Psoas muscle (tissue), 8 donors: ENCODE results near the gene CALCOCO1. TPM values are rescaled to one million over a fixed set of nuclear protein-coding genes. Genes with fewer than 3 reads are reported as not detected.
A peak's percentile ranks its signal among the peaks of the same experiment; 100 is the strongest.

Experiments used
- ATAC-seq, 4 donors: fragments of 200-7000 bp; cut with Tn5 transposase; one replicate each; pipeline ENCODE4 v1.9.1; 2020; ENCODE audit warnings: moderate library complexity in 3 of 4, mild to moderate bottlenecking in 2 of 4
- DNase-seq, 2 donors: peaks; one replicate each; pipeline ENCODE4 v3.0.0-alpha.2; 2020
- H3K27ac ChIP-seq: fragments of 200-600 bp; one replicate; pipeline ENCODE4 v1.8.0; 2022
- H3K27me3 ChIP-seq, 3 donors: fragments of 200-600 bp in 1 of 3; one replicate each; pipeline versions ENCODE4 v1.6.1 to v1.8.0; 2013 to 2022; ENCODE audit warnings: low read length in 2 of 3, mild to moderate bottlenecking in 2 of 3, moderate library complexity in 1 of 3; ENCODE audit not compliant: insufficient read depth in 3 of 3
- H3K36me3 ChIP-seq, 2 donors: fragments of 200-600 bp in 1 of 2; one replicate each; pipeline versions ENCODE4 v1.6.1 to v1.8.0; 2013 to 2022; ENCODE audit warnings: low read depth in 1 of 2, mild to moderate bottlenecking in 1 of 2, moderate library complexity in 1 of 2; ENCODE audit not compliant: insufficient read depth in 1 of 2
- H3K4me1 ChIP-seq: fragments of 200-600 bp; one replicate; pipeline ENCODE4 v1.8.0; 2022
- H3K4me3 ChIP-seq: fragments of 200-600 bp; one replicate; pipeline ENCODE4 v1.8.0; 2022; ENCODE audit warnings: mild to moderate bottlenecking
- H3K9me3 ChIP-seq: fragments of 200-600 bp; one replicate; pipeline ENCODE4 v1.8.0; 2022
- CTCF ChIP-seq: fragments of 200-600 bp; IDR thresholded peaks from one replicate; pipeline ENCODE4 v1.8.0; 2022; ENCODE audit warnings: antibody characterized with exemption
- WGBS, 3 donors: extraction: QIAGEN DNeasy Blood & Tissue Kit; methylation state at CpG; one replicate each; pipeline versions ENCODE4 v1.1.6 to v1.1.7; 2013; 5-methylcytosine and 5-hydroxymethylcytosine counted together
- intact Hi-C, 2 donors: fragments of 100-400 bp; cut with DNase I; formaldehyde crosslinking; loops; one replicate each; pipeline versions ENCODE4 v1.11.0 to v1.14.2; 2022
- polyA plus RNA-seq, 3 donors: library from polyadenylated mRNA; stranded (reverse); fragments of 200-250 nt; gene quantifications; one replicate each; pipeline ENCODE4 v1.2.3, GENCODE V29; 2013
- total RNA-seq, 4 donors: library from RNA; stranded (reverse); fragmentation: NEBNext Ultra II Directional in 2 of 4; extraction: Animal tissue kit (Norgen Biotek cat#: 25700) in 2 of 4; gene quantifications; one replicate each; pipeline versions ENCODE4 v1.2.1 to v1.2.4, GENCODE V29; 2021 to 2023
- donor health status: healthy with polysubstance abuse.
- donor health status: DM: no; HTN: no; CAD: no; lungs with moderate emphysema.
- donor health status: Bipolar disorder and iron deficiency.
- donor health status: healthy.
- donor health status: DM: yes; HTN: yes; CAD: no.
- donor health status: DM: no; HTN: no; CAD: no.
- donor health status: DM: no; HTN: no; CAD: no.
- donor health status: DM: yes; HTN: yes; CAD: no.

The CALCOCO1 gene
- total and polyA plus RNA-seq, 7 donors = 41.1 to 255 (median 180) TPM

- H3K4me3 ChIP-seq = no peak overlapping the region
- intact Hi-C loops = no loop called here
- H3K27me3 ChIP-seq = peaks cover 0 to 67% (median 19%) of the 10 kb centered on the region in 3 donors
- ATAC-seq (peak in 1 of 4 donors; percentile 4), DNase-seq (no peak)
- no peak for TF ChIP-seq CTCF
- 38 to 45% (median 45%) methylated on average over 5 of the region's 5 CpGs for WGBS, 3 donors
- H3K9me3 ChIP-seq = no peaks in the 10 kb centered on the region
- H3K4me1 ChIP-seq = peaks cover 13% of the 10 kb centered on the region
- H3K36me3 ChIP-seq = no peaks in the 10 kb centered on the region
- no peak overlapping the region for H3K27ac ChIP-seq
These were observed 19.8 kb upstream of the CALCOCO1 start for GRCh38 chr12:53747095-53747494.

DNA sequence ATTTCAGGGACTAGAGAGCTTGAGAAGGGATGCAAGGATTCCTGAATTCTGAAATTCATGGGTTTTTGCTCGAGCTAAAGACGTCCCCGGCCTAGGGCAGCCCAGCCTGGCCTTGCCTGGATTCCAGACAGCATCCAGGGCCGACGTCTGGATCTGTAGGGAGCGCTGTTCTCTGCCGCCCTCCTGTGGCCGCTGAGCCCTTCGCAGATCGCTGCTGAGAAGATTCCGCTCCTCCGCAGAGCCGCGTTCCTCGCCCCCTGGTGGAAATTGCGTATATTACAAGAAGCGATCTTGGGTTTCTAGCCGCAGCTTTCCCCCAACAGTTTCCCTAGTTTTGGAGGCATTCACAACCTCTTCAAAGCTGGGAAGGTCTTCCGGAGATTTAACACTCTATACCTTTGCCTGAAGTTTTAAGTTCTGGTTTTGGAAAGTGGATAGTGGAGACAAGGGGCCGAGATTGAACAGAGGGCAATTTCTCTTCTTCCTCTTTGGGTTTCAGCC lies 19.4 kb upstream of the CALCOCO1 start:
- H3K27ac ChIP-seq = no peak overlapping the region
- H3K27me3 ChIP-seq = peaks cover 0 to 62% (median 15%) of the 10 kb centered on the region in 3 donors
- no peak overlapping the region for H3K4me3 ChIP-seq
- TF ChIP-seq CTCF = peak; percentile 100
- no peaks in the 10 kb centered on the region for H3K9me3 ChIP-seq
- peak; percentile 93 to 95 (median 94) for ATAC-seq
- no peaks in the 10 kb centered on the region for H3K36me3 ChIP-seq
- intact Hi-C loops = loop anchor here in 1 of 2 donors (1.0 kb wide), 2 partner anchors 44 to 201 kb away; no protein-coding TSS in a partner anchor
- DNase-seq = peak; percentile 90 to 96
- 0 to 1% (median 1%) methylated on average over 19 to 20 of the region's 20 CpGs for whole genome bisulfite sequencing, 3 donors
- peaks cover 13% of the 10 kb centered on the region for H3K4me1 ChIP-seq

GRCh38 chr12:53744751-53745150 lies 17.5 kb upstream of the CALCOCO1 start:
- ATAC-seq (no peak), DNase-seq (no peak)
- TF ChIP-seq CTCF = no peak
- Histone ChIP-seq H3K27me3 (peaks cover 0 to 61% (median 4%) of the 10 kb centered on the region in 3 donors), H3K27ac (no peak overlapping the region), H3K4me1 (peaks cover 3% of the 10 kb centered on the region), H3K36me3 (no peaks in the 10 kb centered on the region), H3K4me3 (no peak overlapping the region), H3K9me3 (no peaks in the 10 kb centered on the region)
- 58 to 72% (median 61%) methylated on average over 6 of the region's 6 CpGs for WGBS, 3 donors
- intact Hi-C loops = no loop called here

DNA sequence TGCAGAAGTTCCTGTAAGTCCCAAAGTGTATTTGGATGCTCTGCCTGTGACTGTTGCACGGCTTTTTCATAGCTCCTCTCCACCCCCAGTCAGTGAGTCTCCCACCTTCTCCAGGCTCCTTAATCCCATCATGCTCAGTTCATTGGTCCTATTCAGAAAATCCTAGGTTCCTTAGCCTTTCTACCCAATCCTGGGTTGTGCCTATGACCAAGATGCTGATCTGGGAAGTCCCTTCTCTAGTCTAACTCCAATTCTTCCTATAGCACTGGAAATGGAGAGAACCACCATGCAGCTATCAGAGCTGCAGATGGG lies 16.8 kb upstream of the CALCOCO1 start:
- peaks cover 0 to 55% (median 4%) of the 10 kb centered on the region in 3 donors for H3K27me3 ChIP-seq
- no peak for TF ChIP-seq CTCF
- no peak for DNase-seq
- intact Hi-C loops = no loop called here
- H3K36me3 ChIP-seq = no peaks in the 10 kb centered on the region
- H3K4me1 ChIP-seq = peaks cover 3% of the 10 kb centered on the region
- WGBS, 3 donors = 73 to 93% (median 88%) methylated on average over 1 of the region's 1 CpG
- ATAC-seq = no peak
- no peaks in the 10 kb centered on the region for H3K9me3 ChIP-seq
- H3K4me3 ChIP-seq = no peak overlapping the region
- no peak overlapping the region for H3K27ac ChIP-seq
